NK-92 (cell line): ENCODE data around the gene GBP2.
"Not testable (repeated sequence)": the region's sequence is repeated elsewhere in the genome, so short reads cannot be mapped to it uniquely, and the experiment has no call there.

Source experiments
- DNase-seq: peaks from one replicate; lab custom pipeline; 2025; ENCODE audit not compliant: unreplicated experiment; lab: John Stamatoyannopoulos, UW

The GBP2 gene

DNA sequence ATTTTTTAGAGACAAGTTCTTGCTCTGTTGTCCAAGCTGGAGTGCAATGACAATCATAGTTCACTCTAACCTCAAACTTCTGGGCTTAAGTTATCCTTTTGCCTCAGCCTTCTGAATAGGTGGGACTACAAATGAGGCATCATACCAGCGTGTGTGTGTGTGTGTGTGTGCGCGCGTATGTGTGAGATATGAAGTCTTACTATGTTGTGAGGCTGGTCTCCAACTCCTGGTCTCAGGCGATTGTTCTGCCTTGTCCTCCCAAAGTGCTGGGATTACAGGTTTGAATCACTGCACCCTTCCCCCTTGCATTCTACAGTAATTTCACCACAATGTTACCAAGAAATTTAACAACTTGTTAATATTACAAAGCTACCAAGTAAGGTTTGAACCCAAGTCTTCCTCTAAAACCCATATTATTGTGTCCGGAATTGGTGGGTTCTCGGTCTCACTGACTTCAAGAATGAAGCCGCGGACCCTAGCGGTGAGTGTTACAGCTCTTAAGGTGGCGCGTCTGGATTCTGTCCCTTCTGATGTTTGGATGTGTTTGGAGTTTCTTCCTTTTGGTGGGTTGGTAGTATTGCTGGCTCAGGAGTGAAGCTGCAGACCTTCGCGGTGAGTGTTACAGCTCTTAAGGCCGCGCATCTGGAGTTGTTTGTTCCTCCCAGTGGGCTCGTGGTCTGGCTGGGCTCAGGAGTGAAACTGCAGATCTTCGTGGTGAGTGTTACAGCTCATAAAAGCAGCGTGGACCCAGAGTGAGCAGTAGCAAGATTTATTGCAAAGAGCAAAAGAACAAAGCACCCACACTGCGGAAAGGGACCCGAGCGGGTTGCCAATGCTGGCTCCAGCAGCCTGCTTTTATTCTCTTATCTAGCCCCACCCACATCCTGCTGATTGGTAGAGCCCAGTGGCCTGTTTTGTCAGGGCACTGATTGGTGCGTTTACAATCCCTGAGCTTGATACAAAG lies 970 bp upstream of the GBP2 start:
- DNase-seq: not testable (repeated sequence)

DNA sequence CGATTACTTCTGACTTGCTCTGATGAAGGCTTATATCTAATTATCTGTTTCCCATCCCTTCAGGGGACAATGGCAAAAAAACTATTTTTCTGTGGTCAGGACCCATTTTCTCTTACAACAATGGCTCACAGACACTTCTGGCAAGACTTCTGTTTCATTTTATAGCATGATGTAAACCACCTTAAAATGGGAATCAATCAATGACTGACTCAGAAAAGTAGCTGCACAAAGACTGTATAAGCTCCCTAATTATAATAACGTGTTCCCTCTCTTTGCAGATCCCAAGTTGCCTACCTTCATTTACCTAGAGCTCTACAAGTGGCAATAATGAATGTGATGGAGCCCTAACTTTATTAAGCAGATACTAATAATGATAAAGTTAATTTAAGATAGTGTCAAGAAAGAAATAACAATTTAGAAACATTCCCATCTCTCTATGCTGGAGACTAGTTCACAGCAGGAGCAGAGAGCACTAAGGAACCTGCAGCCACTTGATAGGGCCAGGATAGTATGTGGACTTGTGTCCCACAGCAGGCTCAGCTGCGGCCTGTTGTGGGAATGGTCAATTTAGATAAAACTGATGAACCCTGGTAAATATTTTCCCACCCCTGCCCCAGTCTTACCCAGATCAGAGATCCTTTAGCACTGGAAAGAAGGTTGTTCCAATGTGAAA lies 538 bp downstream of the GBP2 start:
- DNase-seq: no peak

DNA sequence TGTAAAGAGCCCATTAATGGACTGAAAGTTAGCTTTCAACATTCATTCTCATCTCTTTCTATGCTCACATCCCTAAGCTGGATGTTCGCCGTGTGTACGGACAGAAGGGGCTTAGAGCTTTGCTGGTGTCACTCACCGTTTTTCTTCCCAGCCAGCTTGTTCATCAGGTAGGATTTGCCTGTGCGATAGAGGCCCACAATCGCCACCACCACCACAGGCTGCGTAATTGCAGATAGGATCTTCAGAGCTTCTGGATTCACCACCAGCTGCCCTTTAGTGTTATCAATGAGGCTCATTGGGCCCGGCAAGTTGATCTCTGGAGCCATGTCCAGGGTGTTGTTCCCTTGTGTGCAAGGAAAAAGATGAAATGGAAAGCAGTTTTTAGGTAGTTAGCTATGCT lies 4.3 kb downstream of the GBP2 start:
- DNase-seq: no peak

DNA sequence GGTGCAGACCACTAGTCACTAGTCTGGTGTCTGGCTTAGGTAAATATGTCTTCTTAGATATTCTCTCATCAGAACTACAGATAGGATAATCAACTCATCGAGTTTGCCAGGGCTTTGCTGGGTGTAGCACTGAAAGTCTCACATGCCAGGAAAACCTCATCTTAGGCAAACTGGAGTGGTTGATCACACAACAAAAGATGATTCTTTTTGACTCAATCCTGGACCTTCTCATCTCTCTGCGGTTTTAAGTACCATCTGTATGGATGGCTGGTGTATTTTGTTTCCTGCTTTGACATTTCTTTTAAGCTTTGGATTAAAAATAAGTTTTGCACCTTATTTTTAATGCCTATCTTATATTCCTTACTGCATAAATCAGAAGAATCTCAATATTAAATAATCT lies 11.3 kb downstream of the GBP2 start:
- no peak for DNase-seq

DNA sequence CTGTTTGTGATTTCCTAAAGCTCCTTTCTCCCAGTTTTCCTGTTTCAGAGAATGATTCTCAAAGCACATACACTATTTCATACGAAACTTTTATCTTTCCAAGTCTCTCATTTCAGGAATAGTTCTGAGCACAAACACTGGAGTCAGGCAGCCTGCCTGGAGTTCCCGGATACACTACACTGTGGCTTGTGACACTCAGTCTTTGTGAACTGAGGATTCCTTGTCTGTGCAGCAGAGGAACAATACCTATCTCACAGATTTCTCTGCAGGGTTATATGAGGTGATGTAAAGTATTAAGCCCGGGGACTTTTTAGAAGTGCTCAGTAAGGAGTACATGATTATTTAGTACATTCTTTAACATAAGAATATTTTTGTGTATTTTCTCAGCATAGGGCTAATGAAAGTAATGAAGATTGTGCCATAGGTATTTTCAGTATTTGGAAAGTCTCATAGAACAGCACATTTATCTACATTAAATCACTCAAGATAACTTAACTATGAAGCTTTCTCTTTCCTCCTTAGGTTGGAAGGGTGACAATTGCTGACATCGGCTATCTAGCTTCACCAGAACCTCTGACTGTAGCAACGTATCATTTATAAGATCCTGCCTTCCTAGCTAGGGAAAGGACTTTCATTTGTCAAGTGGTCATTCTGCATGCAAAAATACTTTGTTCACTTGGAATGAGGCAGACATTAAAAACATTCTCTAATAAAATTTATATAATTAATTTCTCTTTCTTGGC lies 12.9 kb downstream of the GBP2 start:
- DNase-seq: no peak

DNA sequence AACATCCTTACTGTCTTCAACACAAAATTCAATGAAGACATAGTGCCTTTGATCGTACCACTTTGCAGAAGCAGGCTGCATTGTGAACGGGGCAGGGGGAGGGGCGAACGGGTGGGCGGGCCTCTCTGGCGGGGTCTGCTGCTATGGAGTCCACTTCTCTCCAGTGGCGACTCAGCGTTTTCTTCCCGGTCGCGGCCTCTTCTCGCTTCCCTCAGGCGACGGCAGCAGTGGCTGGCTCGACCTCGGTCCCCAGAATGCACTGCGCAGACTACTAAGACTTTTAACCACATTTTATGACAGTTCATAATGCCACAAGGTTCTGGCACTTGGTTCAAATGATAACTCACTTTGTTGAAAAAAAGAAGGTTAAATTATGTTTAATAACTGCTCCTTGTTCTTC lies 21.2 kb downstream of the GBP2 start:
- no peak for DNase-seq

DNA sequence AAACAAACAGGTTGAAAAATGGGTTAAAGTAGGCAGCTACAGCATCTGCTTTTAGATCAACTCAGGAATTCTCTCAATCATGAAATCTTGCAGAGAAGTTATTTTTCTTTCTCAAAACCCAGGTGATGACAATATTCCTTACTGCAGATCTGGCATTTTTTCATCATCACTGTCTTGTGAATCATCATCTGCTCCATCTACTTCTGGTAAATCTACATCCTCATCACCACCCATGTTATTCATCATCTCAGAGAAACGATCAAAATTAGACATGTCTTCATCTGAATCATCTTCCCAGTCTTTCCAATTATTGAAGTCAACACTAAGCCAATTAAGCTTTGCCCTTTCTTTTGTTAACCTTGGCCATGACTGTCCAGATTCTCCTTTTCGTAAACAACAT lies 21.8 kb downstream of the GBP2 start:
- DNase-seq: no peak

DNA sequence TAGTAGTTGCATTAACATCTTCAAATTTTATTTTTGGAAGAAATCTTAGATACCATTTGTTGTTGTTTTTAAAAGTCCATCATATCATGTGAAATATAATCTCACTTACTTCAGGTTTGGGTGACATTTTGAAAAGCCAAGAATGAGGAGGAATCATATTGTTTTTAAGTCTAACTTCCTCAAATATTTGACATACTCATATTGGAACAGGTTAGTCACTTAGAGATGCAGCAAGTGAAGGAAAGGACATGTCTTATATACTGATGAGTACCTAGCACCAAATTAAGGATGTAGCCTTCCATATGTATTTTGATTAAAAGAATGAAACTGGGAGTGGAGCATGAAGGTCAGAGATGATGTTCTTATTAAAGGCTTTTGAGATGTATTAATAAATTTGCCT lies 23.9 kb downstream of the GBP2 start:
- DNase-seq: no peak

DNA sequence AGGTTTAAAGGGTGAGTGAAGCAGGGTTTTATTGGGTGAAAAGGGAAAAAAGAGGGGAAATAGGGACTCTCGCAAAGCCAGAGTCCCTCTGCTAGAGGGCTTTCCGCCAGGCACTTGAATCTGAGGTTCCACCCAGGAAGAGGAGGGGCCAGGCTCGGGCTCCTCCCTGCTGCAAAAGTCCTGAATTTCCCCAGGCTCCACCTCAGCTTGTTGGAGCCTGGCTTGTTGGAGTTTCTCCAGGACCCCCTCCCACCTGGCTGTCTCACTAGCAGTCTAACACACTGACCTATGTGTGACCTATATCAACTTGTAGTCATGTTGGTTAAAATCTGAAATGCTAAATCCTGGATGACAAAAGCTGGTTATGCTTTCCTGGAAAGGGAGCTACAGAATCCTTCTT lies 25.5 kb downstream of the GBP2 start:
- no peak for DNase-seq

DNA sequence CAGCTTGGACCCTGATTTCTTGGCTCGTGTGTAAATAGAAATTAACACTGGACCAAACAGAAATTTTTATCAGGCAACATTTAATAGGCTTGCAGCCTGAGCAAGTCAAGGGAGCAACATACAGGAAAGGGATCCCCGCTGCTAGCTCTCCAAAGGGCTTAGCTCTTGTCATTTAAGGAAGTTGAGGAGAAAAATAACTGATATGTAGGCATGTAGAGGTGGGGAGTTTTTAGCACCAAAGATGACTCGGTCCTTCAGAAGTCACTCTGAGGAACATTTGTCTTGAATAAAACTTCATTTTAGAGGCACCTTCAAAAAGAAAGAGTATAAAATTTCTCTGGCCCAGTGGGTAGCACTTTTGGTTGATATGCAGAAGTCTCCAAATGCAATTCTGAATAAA lies 27.1 kb downstream of the GBP2 start:
- no peak for DNase-seq

DNA sequence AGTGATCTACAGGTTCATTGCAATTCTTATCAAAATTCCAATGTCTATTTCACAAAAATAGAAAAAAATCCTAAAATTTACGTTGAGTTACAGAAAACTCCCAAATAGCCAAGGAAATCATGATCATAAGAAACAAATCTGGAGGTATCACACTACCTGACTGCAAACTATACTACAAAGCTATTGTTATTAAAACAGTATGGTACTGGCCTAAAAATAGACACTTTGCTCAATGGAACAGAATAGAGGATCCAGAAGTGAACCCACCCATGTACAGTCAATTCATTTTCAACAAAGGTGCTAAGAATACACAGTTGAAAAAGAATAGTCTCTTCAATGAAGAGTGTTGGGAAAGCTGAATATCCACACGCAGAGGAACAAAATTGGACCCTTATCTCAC lies 30.2 kb downstream of the GBP2 start:
- DNase-seq: no peak

DNA sequence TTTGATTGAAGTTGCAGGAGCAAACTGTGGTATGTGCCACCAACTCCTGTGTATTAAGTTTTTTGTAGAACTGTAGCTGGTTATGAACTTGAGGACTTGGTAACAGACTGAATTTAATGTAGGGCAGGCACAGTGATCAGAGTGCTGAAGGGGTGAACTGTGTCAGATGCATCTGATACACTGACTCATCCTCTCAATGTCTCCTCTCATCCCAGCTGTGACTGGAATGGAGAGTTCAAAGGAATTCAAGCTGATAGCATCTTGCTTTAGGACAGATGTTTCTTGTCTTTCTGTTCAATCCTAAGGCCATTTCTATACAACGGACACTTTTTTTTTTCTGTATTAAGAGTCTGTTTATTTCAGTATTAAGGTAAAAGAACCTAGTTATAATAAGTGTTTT lies 36.0 kb downstream of the GBP2 start:
- DNase-seq: no peak

DNA sequence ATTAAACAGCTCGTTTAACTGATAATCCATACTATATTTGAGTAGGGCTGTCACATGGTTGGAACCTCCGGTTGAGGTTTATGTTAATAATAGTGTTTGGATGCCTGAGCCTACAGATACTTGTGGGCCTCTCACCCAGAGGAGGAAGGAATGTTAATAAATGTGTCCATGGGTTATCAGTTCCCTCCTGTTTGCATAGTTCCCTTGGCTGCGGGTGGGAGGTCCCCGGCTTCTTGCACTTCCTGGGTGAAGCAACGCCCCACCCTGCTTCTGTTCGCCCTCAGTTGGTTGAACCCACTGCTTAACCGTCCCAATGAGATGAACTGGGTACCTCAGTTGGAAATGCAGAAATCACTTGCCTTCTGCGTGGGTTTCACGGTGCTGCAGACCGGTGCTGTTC lies 37.3 kb downstream of the GBP2 start:
- no peak for DNase-seq

DNA sequence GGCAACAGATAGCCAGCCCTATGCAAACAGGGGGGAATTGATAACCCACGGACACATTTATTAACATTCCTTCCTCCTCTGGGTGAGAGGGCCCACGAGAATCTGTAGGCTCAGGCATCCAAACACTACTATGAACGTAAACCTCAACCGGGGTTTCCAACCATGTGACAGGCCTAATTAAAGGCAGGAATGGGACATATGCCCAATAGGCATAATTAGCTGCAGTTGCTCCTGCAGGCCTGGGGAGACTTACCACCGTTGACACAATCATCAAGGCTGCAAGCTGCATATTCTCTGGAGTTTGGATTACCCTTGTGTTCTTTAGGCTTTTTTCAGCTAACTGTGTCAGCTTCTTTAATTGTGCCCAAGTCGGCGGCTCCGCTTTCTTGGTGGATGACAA lies 38.7 kb downstream of the GBP2 start:
- DNase-seq: no peak

DNA sequence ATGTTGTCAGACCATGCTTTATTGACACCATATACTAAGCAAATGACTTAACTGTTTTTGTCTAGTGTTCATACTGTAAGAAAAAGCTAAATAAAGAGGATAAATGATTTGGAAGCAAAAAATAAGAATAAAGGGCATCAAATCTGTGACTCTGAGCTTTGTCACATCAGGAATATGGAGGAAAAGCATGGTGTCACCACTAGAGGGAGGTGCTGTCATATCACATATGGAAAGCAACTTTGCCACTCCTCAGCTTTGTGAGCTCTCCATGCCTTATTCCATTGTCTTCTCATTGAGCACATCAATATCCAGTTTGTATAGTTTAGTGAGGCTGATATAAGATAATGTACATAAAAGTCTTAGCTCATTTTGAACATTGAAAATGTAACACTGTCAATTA lies 40.1 kb downstream of the GBP2 start:
- DNase-seq: no peak

DNA sequence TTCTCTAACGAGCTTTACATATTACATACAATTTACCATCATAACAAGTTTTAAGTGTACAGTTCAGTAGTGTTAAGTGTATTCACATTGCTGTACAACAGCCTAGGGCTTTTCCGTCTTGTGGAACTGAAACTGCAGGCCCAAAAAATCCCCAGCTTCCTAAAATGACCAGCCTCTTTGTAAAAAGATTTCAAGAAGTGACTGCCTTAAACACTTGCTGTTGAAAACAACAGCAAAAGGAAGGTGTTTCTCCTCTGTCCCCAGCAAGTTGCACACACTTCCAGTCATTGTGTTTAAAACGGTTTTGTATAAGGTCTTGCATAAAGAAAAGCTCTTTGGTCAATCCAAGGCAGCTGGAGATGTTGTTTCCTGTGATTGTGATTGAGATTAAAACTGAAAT lies 44.9 kb downstream of the GBP2 start:
- no peak for DNase-seq

DNA sequence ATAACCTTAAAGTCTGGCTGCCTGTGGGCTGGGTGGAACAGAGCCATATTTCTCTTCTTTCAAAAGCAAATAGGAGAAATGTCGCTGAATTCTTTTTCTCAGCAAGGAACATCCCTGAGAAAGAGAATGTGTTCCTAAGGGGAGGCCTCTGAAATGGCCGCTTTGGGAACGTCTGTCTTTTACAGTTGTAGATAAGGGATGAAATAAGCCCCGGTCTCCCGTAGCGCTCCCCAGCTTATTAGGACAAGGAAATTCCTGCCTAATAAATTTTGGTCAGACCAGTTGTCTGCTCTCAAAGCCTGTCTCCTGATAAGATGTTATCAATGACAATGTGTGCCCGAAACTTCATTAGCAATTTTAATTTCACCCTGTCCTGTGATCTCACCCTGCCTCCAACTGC lies 45.8 kb downstream of the GBP2 start:
- DNase-seq: not testable (repeated sequence)

DNA sequence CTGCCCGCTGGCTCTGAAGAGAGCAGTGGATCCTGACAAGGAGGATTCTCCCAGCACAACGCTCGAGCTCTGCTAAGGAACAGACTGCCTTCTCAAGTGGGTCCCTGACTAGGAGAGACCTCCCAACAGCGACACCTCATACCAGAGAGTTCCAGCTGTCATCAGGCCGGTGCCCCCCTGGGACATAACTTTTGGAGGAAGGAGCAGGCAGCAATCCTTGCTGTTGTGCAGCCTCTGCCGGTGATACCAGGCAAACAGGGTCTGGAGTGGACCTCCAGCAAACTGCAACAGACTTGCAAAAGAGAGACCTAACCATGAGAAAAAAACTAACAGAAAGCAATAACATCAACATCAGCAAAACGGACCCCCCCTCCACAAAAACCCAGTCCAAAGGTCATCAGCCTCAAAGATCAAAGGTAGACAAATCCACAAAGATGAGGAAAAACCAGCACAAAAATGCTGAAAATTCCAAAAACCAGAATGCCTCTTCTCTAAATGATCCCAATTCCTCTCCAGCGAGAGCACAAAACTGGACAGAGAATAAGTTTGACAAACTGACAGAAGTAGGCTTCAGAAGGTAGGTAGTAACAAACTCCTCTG lies 53.3 kb downstream of the GBP2 start:
- not testable (repeated sequence) for DNase-seq

DNA sequence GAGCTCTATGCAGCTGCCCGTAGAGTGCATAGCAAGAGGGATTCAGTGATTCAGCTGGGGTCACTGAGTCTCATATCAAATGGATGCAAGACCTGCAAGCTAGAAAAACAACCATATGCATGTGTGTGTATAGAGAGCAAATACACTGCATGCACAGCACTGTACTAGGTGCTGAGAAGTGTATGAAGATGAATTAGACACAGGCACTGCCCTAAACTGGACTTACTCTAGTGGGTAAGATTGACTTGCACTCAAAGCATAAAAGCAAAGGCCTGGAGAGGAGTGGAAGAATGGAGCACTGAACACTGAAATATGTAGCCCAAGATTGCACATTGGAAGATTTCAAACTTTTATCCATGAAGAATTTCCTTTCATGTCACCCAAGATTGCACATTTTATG lies 55.4 kb downstream of the GBP2 start:
- DNase-seq: no peak

DNA sequence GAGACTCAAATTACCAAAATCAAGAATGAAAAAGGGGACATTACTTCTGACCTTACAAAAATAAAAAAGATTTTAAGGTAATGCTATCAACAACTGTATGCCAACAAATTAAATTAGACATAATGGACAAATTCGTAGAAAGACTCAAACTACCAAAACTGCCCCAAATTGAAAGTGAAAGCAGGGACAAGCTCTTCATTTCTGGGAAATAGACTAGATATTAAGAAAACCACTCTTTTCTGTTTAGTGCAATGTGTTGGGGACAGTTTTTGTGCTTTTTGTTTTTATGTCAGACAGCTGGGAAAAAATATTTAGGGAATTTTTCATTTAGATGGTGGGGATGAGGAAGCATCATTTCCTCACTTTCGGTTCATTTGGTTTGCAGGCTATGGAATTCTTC lies 56.0 kb downstream of the GBP2 start:
- DNase-seq: no peak

DNA sequence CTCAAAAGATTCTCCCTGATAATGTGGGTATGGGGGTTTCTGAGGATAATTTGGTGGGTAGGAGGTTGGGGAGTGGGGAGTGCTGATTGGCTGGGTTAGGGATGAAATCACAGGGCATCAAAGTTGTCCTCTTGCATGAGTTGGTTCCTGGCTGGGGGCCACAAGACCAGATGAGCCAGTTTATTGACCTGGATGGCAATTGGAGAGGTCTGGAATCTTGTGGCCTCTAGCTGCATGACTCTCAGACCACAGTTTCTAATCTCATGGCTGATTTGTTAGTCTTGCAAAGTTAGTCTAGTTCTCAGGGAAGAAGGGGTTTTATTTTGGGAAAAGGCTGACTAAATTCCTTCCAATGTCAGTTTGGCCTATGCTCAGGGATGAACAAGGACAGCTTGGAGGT lies 57.6 kb downstream of the GBP2 start:
- DNase-seq: no peak
